Measurements from ENCODE around the gene ETV3L.
A peak's percentile ranks its signal among the peaks of the same experiment; 100 is the strongest.

ETV3L gene

GRCh38 chr1:157099633-157100009 is at the start of gene ETV3L:
ETV3L (minus strand) TSS chr1:157099808; CDS start chr1:157099523, 285 bp downstream.
- DNase-seq: no peak

GRCh38 chr1:157147906-157148700 is 48.5 kb upstream of the ETV3L start:
- DNase-seq: no peak

- DNase-seq: no peak
Observed at GRCh38 chr1:157147037-157147436, 47.4 kb upstream of the ETV3L start.

DNA sequence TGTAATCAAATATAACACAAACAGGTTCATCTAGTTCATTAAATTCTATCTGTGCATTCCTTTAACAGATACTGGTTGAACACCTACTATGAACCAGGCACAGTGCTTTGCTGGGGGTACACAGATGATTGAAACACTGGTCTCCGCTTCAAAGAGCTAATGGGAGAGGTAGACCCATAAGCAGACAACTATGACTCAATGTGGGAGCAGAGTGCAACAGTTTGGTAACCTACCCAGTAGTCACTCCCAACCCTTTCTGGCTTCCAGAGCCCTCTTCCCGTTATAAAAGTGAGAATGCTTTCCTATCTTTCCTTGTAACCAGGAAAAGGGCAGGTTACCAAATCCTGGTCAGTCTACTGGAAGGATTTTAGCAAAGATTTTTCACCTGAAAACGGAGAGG is 46.6 kb upstream of the ETV3L start:
- DNase-seq: no peak

- DNase-seq: no peak
Observed at GRCh38 chr1:157145076-157145475, 45.5 kb upstream of the ETV3L start.

- no peak for DNase-seq
Observed at GRCh38 chr1:157144509-157144908, 44.9 kb upstream of the ETV3L start.

- DNase-seq: no peak
Observed at GRCh38 chr1:157142765-157143423, 43.3 kb upstream of the ETV3L start.

GRCh38 chr1:157142201-157142600 is 42.6 kb upstream of the ETV3L start:
- no peak for DNase-seq

DNA sequence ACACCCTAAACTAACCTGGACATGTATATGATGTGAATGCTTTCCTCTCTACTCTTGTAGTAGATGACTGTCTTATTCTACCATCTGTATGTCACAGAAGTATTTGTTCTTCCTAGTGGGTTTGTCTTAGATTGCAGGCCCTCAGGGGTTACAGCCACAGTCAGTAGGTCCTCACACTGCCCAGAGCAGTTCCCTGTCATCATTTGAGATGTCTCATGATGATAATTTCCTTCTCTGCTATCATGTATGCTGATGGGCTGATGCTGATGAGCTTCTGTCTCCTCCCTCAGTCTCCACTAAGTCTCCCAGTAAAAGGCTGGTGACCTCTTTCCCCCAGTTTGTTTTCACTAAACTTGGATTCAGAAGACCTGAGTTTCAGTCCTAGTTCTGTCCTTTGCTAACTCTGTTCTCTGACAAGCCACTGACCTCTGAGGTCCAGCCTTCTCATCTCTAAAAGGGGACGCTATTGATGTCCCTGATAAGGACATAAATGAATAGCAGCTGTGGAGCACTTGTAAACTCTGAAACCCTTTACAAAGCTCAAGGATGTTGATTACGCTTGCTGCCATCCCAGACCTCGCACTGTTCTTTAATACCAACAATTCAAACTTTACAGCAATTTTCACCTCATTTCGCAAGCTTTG is 41.7 kb upstream of the ETV3L start:
- DNase-seq: no peak

DNA sequence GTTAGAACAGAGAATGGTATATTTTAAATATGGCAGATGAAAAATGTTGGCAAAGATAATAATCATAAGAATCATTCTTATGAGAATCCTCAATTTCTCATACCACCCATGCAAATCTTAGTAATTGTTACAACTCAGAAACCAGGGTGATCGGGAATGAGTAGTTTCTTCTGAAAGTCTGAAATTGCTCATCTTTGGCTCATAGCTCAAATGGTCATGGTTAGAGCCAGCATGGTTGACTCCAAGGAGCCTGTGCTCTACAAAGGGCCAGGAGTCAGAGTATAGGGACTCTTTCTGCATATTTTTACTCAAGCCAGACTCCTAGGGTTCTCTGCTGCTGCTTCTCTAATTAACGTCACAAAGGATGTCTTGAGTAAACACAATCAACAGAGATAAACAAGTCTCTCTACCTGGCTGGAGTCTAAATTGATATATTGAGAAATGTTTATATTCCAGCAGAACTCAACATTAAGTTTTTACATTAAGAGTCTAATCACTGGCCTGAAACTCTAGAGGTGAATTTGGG is 40.5 kb upstream of the ETV3L start:
- no peak for DNase-seq

- DNase-seq: no peak
Observed at GRCh38 chr1:157139052-157139715, 39.6 kb upstream of the ETV3L start.

GRCh38 chr1:157138220-157139051 is 38.8 kb upstream of the ETV3L start, which contains the start of gene ETV3:
ETV3 (minus strand) TSS chr1:157138395; CDS start chr1:157136352, 2,043 bp downstream.
- DNase-seq: peak; percentile 94

GRCh38 chr1:157137408-157138219 is 38.0 kb upstream of the ETV3L start:
- no peak for DNase-seq

- no peak for DNase-seq
Observed at GRCh38 chr1:157137046-157137407, 37.4 kb upstream of the ETV3L start.

DNA sequence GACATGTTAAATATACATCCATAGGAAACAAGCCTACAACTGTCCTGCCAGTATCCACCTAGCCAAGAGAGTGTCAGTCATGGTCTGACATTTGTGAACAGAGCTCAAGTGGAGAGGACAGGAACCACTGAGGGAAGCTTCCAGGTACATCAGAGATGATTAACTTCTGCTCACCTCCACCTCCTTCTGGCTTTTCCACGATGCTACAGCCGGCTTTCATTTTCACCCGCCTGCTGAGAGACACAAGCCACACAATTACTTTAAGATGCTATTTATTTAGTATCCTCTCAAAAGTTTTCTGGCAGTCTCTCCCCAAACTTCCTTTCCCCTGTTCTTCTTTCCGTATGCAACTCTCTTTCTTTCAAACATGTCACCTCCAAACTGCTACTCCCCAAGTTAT is 36.5 kb upstream of the ETV3L start:
- no peak for DNase-seq

- DNase-seq: no peak
Observed at GRCh38 chr1:157135646-157136045, 36.0 kb upstream of the ETV3L start.

DNA sequence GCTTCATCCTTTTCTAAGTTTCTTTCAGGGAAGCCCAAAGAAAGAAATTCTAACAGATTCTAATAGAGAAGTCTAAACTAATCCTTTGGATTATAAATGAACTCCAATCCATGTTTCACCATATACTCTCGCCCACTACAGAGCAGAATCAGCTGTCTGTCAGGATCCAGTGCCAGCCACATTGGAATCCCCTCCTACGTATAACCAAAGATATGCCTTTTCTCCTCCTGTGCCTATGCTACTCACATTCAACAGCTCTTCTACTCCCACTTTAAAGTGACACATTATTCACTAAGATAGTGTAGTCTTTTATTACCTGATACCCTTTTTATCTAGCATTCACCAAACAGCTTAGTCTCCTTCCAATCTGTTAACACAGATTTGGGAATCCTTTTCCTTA is 35.5 kb upstream of the ETV3L start:
- DNase-seq: no peak

- no peak for DNase-seq
Observed at GRCh38 chr1:157134442-157134841, 34.8 kb upstream of the ETV3L start.

DNA sequence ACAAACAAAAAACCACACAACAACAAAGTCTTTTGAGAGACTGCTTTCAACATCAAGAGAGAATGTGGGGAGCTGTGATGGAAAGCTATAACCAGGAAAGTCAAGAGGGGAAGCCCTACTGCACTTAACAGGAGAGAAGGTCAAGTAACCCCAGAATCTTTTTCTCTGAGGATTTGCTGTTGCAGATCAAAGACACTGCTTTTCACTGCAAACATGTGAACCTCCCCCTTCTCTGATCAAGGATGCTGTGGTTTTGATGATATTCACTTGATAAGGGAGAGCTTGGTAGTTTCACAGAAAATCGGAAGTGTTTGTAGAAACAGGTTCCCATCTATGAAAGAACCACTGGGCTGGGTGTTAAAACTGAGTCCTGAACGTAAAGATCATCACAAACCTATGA is 33.8 kb upstream of the ETV3L start:
- no peak for DNase-seq

GRCh38 chr1:157132616-157133167 is 33.1 kb upstream of the ETV3L start:
- no peak for DNase-seq

- no peak for DNase-seq
Observed at GRCh38 chr1:157132111-157132510, 32.5 kb upstream of the ETV3L start.

All from activated effector memory CD4-positive, alpha-beta T cell treated with anti-CD3 and anti-CD28 coated beads, Interleukin-2, amount 50 U/mL, for 16 hours (primary cell).